NCI-H2107 treated with DMSO at 0.1 percent for 48 hours (cell line): ENCODE results near the gene MADD.
A peak's percentile ranks its signal among the peaks of the same experiment; 100 is the strongest.

Experiments used
- DNase-seq: peaks from one replicate; lab custom pipeline; 2025; ENCODE audit not compliant: unreplicated experiment; lab: John Stamatoyannopoulos, UW

Gene MADD

GRCh38 chr11:47355283-47356128 is 85.6 kb downstream of the MADD start:
- peak; percentile 73 for DNase-seq

GRCh38 chr11:47356129-47356997 is 86.4 kb downstream of the MADD start:
- no peak for DNase-seq

GRCh38 chr11:47356998-47357329 is 87.0 kb downstream of the MADD start:
- DNase-seq: no peak

GRCh38 chr11:47357985-47358730 is 88.2 kb downstream of the MADD start:
- no peak for DNase-seq

- no peak for DNase-seq
Observed at GRCh38 chr11:47358731-47359051, 88.8 kb downstream of the MADD start.

GRCh38 chr11:47359162-47359561 is 89.2 kb downstream of the MADD start:
- no peak for DNase-seq

- no peak for DNase-seq
Observed at GRCh38 chr11:47359586-47359985, 89.7 kb downstream of the MADD start.

GRCh38 chr11:47360341-47360740 is 90.4 kb downstream of the MADD start:
- DNase-seq: no peak

- no peak for DNase-seq
Observed at GRCh38 chr11:47361419-47361818, 91.5 kb downstream of the MADD start.

- DNase-seq: no peak
Observed at GRCh38 chr11:47366020-47366490, 96.1 kb downstream of the MADD start.

- no peak for DNase-seq
Observed at GRCh38 chr11:47369676-47370075, 99.7 kb downstream of the MADD start.

GRCh38 chr11:47372422-47372821 is 102.5 kb downstream of the MADD start:
- DNase-seq: no peak

GRCh38 chr11:47373876-47374719 is 104.2 kb downstream of the MADD start:
- peak; percentile 13 for DNase-seq

- no peak for DNase-seq
Observed at GRCh38 chr11:47374720-47375019, 104.7 kb downstream of the MADD start.

GRCh38 chr11:47375020-47375419 is 105.1 kb downstream of the MADD start:
- no peak for DNase-seq

- no peak for DNase-seq
Observed at GRCh38 chr11:47375546-47376085, 105.7 kb downstream of the MADD start.

- no peak for DNase-seq
Observed at GRCh38 chr11:47376107-47376524, 106.2 kb downstream of the MADD start.

- DNase-seq: no peak
Observed at GRCh38 chr11:47376525-47377371, 106.8 kb downstream of the MADD start.

- no peak for DNase-seq
Observed at GRCh38 chr11:47377571-47378009, 107.7 kb downstream of the MADD start.
